ENCODE measurements around the gene CAMK2A. TPM values are rescaled to one million over a fixed set of nuclear protein-coding genes. Genes with fewer than 3 reads are reported as not detected.

CAMK2A gene
- total RNA-seq, 1 donor from 2014 or later, result 1.2 TPM

DNA sequence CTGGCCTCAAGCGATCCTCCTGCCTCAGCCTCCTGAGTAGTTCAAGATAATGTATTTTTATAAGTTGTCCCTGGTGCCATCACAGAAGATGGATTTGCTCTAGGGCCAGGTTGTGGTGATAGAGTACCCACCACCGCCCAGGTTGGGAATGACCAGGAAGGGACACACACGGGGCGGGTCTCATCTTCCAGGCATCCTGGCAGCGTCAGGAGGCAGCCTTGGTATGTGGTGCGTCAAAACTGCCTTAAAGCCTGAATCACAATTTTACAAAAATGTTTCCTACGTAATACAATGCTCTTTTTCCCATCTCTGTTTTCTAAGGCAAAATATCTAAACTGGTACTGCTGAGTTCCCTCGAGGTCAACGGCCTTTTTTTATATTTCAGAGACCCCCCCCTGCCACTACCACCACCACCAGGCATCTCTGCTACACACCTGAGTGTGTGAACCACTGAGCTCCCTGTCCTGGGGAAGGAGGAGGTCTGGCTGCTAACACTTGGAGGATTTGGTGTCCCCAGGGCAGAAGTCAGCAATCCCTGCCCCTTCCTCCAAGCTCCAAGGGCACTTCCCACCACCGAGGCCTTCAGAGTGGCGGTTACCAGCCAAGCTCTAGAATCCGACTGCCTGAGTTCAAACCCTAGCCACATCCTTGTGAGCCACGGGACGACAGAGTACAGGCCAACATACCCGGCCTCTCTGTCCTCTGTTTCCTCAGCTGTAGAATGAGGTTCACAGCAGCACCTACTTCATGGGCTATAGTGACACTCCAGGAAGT is 52.4 kb downstream of the CAMK2A start:
- no peak for DNase-seq (ENCODE audit: low read depth)
- H3K36me3 ChIP-seq (ENCODE audit: insufficient read depth, low read length), result no peaks in the 10 kb centered on the region
- no peak overlapping the region for H2AFZ ChIP-seq (ENCODE audit: low read depth, low read length)
- H3K27ac ChIP-seq (ENCODE audit: low read depth, low read length), result no peak overlapping the region
- Mint-ChIP-seq H3K36me3 (ENCODE audit: low read depth, unreplicated experiment) (peaks cover 2% of the 10 kb centered on the region), H3K27me3 (ENCODE audit: low read depth, unreplicated experiment) (peaks cover 41% of the 10 kb centered on the region), H3K27ac (ENCODE audit: unreplicated experiment) (no peak overlapping the region), H3K9me3 (ENCODE audit: unreplicated experiment) (no peaks in the 10 kb centered on the region), H3K4me3 (ENCODE audit: unreplicated experiment) (no peak overlapping the region), H3K4me1 (ENCODE audit: low read depth, unreplicated experiment) (no peaks in the 10 kb centered on the region)
- no peak overlapping the region for H3K9ac ChIP-seq (ENCODE audit: low read length)
- H4K20me1 ChIP-seq (ENCODE audit: insufficient read depth, low read length), result no peaks in the 10 kb centered on the region
- H3K27me3 ChIP-seq (ENCODE audit: insufficient read depth, low read length), result no peaks in the 10 kb centered on the region
- no peaks in the 10 kb centered on the region for H3K79me2 ChIP-seq (ENCODE audit: insufficient read depth, low read length)
- no peak for TF ChIP-seq EZH2 (IDR thresholded peaks at IDR 0.05; ENCODE audit: insufficient read depth, low read length)
- TF ChIP-seq, protein P1, sequence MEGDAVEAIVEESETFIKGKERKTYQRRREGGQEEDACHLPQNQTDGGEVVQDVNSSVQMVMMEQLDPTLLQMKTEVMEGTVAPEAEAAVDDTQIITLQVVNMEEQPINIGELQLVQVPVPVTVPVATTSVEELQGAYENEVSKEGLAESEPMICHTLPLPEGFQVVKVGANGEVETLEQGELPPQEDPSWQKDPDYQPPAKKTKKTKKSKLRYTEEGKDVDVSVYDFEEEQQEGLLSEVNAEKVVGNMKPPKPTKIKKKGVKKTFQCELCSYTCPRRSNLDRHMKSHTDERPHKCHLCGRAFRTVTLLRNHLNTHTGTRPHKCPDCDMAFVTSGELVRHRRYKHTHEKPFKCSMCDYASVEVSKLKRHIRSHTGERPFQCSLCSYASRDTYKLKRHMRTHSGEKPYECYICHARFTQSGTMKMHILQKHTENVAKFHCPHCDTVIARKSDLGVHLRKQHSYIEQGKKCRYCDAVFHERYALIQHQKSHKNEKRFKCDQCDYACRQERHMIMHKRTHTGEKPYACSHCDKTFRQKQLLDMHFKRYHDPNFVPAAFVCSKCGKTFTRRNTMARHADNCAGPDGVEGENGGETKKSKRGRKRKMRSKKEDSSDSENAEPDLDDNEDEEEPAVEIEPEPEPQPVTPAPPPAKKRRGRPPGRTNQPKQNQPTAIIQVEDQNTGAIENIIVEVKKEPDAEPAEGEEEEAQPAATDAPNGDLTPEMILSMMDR (IDR thresholded peaks at IDR 0.05; ENCODE audit: insufficient read depth, low read depth, low read length), result no peak
- H3K9me3 ChIP-seq (ENCODE audit: insufficient read depth, low read depth, low read length), result no peaks in the 10 kb centered on the region
- H3K4me1 ChIP-seq (ENCODE audit: insufficient read depth, low read length), result no peaks in the 10 kb centered on the region
- H3K4me2 ChIP-seq (ENCODE audit: low read length), result no peak overlapping the region
- no peak for FAIRE-seq
- no peak overlapping the region for H3K4me3 ChIP-seq (ENCODE audit: insufficient read depth, low read depth, low read length)

GRCh38 chr5:150236313-150236712 is 53.3 kb downstream of the CAMK2A start:
- Histone ChIP-seq H3K9me3 (ENCODE audit: insufficient read depth, low read depth, low read length) (no peaks in the 10 kb centered on the region), H3K79me2 (ENCODE audit: insufficient read depth, low read length) (no peaks in the 10 kb centered on the region), H3K4me2 (ENCODE audit: low read length) (no peak overlapping the region), H3K4me3 (ENCODE audit: insufficient read depth, low read depth, low read length) (no peak overlapping the region), H3K36me3 (ENCODE audit: insufficient read depth, low read length) (no peaks in the 10 kb centered on the region), H3K9ac (ENCODE audit: low read length) (no peak overlapping the region), H4K20me1 (ENCODE audit: insufficient read depth, low read length) (no peaks in the 10 kb centered on the region), H3K4me1 (ENCODE audit: insufficient read depth, low read length) (no peaks in the 10 kb centered on the region), H3K27ac (ENCODE audit: low read depth, low read length) (no peak overlapping the region), H3K27me3 (ENCODE audit: insufficient read depth, low read length) (no peaks in the 10 kb centered on the region), H2AFZ (ENCODE audit: low read depth, low read length) (no peak overlapping the region)
- TF ChIP-seq EZH2 (IDR thresholded peaks at IDR 0.05; ENCODE audit: insufficient read depth, low read length), result no peak
- TF ChIP-seq, protein P1 (IDR thresholded peaks at IDR 0.05; ENCODE audit: insufficient read depth, low read depth, low read length), result no peak
- DNase-seq (ENCODE audit: low read depth) (no peak), FAIRE-seq (no peak)
- peaks cover 33% of the 10 kb centered on the region for H3K27me3 Mint-ChIP-seq (ENCODE audit: low read depth, unreplicated experiment)
- H3K36me3 Mint-ChIP-seq (ENCODE audit: low read depth, unreplicated experiment), result peaks cover 2% of the 10 kb centered on the region
- H3K9me3 Mint-ChIP-seq (ENCODE audit: unreplicated experiment), result no peaks in the 10 kb centered on the region
- H3K27ac Mint-ChIP-seq (ENCODE audit: unreplicated experiment), result no peak overlapping the region
- H3K4me1 Mint-ChIP-seq (ENCODE audit: low read depth, unreplicated experiment), result no peaks in the 10 kb centered on the region
- no peak overlapping the region for H3K4me3 Mint-ChIP-seq (ENCODE audit: unreplicated experiment)

DNA sequence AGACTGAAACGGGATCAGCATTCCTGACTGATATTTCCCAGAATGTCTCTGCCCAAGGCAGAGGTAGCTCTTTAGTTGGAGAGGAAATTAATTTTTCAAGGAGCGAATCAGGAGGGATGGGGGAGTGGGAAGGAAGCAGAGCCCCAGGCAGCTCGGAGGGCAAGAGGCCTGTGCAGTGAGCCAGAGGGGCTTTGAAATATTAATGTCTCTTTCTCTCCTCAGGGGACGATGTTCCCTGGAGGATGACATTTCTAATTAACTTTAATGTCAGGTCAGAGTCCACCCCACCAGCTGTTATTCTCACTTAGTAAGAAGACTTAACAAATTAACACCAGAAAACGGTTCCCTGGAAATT is 54.1 kb downstream of the CAMK2A start:
- no peaks in the 10 kb centered on the region for H3K9me3 Mint-ChIP-seq (ENCODE audit: unreplicated experiment)
- Histone ChIP-seq H3K9me3 (ENCODE audit: insufficient read depth, low read depth, low read length) (no peaks in the 10 kb centered on the region), H3K27me3 (ENCODE audit: insufficient read depth, low read length) (no peaks in the 10 kb centered on the region), H3K4me2 (ENCODE audit: low read length) (no peak overlapping the region), H3K79me2 (ENCODE audit: insufficient read depth, low read length) (no peaks in the 10 kb centered on the region), H3K9ac (ENCODE audit: low read length) (no peak overlapping the region), H4K20me1 (ENCODE audit: insufficient read depth, low read length) (no peaks in the 10 kb centered on the region), H3K27ac (ENCODE audit: low read depth, low read length) (no peak overlapping the region), H3K4me3 (ENCODE audit: insufficient read depth, low read depth, low read length) (no peak overlapping the region), H3K36me3 (ENCODE audit: insufficient read depth, low read length) (no peaks in the 10 kb centered on the region), H3K4me1 (ENCODE audit: insufficient read depth, low read length) (no peaks in the 10 kb centered on the region), H2AFZ (ENCODE audit: low read depth, low read length) (no peak overlapping the region)
- H3K4me3 Mint-ChIP-seq (ENCODE audit: unreplicated experiment), result no peak overlapping the region
- no peaks in the 10 kb centered on the region for H3K4me1 Mint-ChIP-seq (ENCODE audit: low read depth, unreplicated experiment)
- TF ChIP-seq, protein P1 (IDR thresholded peaks at IDR 0.05; ENCODE audit: insufficient read depth, low read depth, low read length), result no peak
- no peak for TF ChIP-seq EZH2 (IDR thresholded peaks at IDR 0.05; ENCODE audit: insufficient read depth, low read length)
- DNase-seq (ENCODE audit: low read depth) (no peak), FAIRE-seq (no peak)
- peaks cover 2% of the 10 kb centered on the region for H3K36me3 Mint-ChIP-seq (ENCODE audit: low read depth, unreplicated experiment)
- H3K27me3 Mint-ChIP-seq (ENCODE audit: low read depth, unreplicated experiment), result peaks cover 34% of the 10 kb centered on the region
- H3K27ac Mint-ChIP-seq (ENCODE audit: unreplicated experiment), result no peak overlapping the region
